Stimulated activated CD8-positive, alpha-beta memory T cell treated with anti-CD3 and anti-CD28 coated beads, Interleukin-2, amount 100 ng/mL, for 1 hour (primary cell): ENCODE results near the gene RNASEH2A.
"Not testable (repeated sequence)": the region's sequence is repeated elsewhere in the genome, so short reads cannot be mapped to it uniquely, and the experiment has no call there.

ENCODE experiments used
- DNase-seq, 2 donors: peaks; one replicate each; pipeline ENCODE4 v3.0.0-alpha.2; 2020; ENCODE audit warnings: low read depth in 2 of 2

Gene RNASEH2A

GRCh38 chr19:12793290-12794195 is 12.8 kb upstream of the RNASEH2A start:
- peak; percentile 89 to 91 for DNase-seq

- no peak for DNase-seq
Observed at GRCh38 chr19:12794196-12794941, 12.0 kb upstream of the RNASEH2A start.

GRCh38 chr19:12794971-12795381 is 11.4 kb upstream of the RNASEH2A start:
- DNase-seq = no peak

GRCh38 chr19:12796146-12797071 is 10.0 kb upstream of the RNASEH2A start:
- peak; percentile 55 to 60 for DNase-seq

- DNase-seq = no peak
Observed at GRCh38 chr19:12797141-12797587, 9.2 kb upstream of the RNASEH2A start.

- not testable (repeated sequence) for DNase-seq
Observed at GRCh38 chr19:12797607-12798006, 8.8 kb upstream of the RNASEH2A start.

GRCh38 chr19:12799742-12800465 is 6.5 kb upstream of the RNASEH2A start:
- no peak for DNase-seq

GRCh38 chr19:12800466-12800770 is 6.0 kb upstream of the RNASEH2A start:
- DNase-seq = no peak

GRCh38 chr19:12800923-12801465 is 5.4 kb upstream of the RNASEH2A start:
- DNase-seq = no peak

GRCh38 chr19:12801466-12802266 is 4.7 kb upstream of the RNASEH2A start, which contains the start of the genes PRDX2 and THSD8:
Gene PRDX2 (minus strand): TSS chr19:12801800. CDS start chr19:12801261, 539 bp downstream.
Gene THSD8 (plus strand): TSS chr19:12802069. CDS start chr19:12802072, 3 bp downstream.
- no peak for DNase-seq

- no peak for DNase-seq
Observed at GRCh38 chr19:12802267-12803106, 3.9 kb upstream of the RNASEH2A start.

GRCh38 chr19:12804051-12804450 is 2.3 kb upstream of the RNASEH2A start:
- no peak for DNase-seq

GRCh38 chr19:12815088-12815487 is 8.7 kb downstream of the RNASEH2A start:
- no peak for DNase-seq

GRCh38 chr19:12817188-12817587 is 10.8 kb downstream of the RNASEH2A start:
- not testable (repeated sequence) for DNase-seq

GRCh38 chr19:12817810-12818209 is 11.4 kb downstream of the RNASEH2A start:
- DNase-seq = not testable (repeated sequence)

- DNase-seq = no peak
Observed at GRCh38 chr19:12821761-12822160, 15.4 kb downstream of the RNASEH2A start.

- no peak for DNase-seq
Observed at GRCh38 chr19:12825254-12826131, 19.1 kb downstream of the RNASEH2A start.

- no peak for DNase-seq
Observed at GRCh38 chr19:12828494-12828893, 22.1 kb downstream of the RNASEH2A start.
